ENCODE data around the gene PAWR. TPM values are rescaled to one million over a fixed set of nuclear protein-coding genes. Genes with fewer than 3 reads are reported as not detected.

The PAWR gene
- total and polyA plus RNA-seq, 2 donors (not counting 3 experiments of a cell fraction or from before 2014, with no cell fraction given): 18.3 to 154 TPM

DNA sequence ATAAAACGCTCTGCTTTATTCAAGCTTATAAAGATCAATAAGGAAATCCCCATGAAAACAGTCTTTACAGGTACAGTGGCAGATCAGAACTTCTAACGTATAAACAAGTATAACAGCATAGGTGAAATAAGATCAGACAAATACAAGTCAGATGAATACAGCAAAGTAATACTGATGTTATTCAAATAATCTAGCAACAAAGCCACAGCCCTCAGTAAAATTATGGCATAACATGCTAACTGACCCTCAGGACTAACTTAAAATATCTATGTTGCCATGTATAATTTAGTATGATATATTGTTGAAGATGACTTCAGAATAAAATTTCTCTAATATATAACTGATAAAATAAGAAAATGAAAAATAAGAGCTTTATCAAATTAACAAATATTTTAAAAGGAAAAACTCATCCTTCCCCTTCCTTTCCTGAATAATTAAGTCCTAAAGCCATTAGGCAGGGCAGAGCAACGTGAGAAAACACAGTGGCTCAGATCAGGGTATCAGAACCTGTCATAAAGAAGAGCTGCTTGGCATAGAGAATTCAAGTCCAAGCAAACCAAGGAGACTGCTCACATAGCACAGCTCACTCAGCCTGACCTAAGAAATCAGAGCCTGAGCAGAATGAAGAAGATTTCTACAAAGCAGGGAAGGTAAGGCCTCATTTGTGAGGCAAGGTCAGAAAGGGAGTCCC lies 70.7 kb downstream of the PAWR start:
- BruUV-seq (replicated peaks): no TSS peak
- H3K9me3 ChIP-seq (replicated peaks; ENCODE audit: control insufficient read depth, insufficient read depth, low read length): no peaks in the 10 kb centered on the region
- FAIRE-seq (no peak), DNase-seq (ENCODE audit: low read depth, low spot score) (no peak)
- no peaks in the 10 kb centered on the region for H3K4me1 ChIP-seq (ENCODE audit: control insufficient read depth, extremely low read depth, insufficient read depth, low read length)
- H3K27me3 ChIP-seq (ENCODE audit: control insufficient read depth in 2 of 2, insufficient read depth in 2 of 2, low read length in 2 of 2): no peaks in the 10 kb centered on the region
- no peak overlapping the region for H2AFZ ChIP-seq (ENCODE audit: low read depth, low read length)
- peaks cover 80% of the 10 kb centered on the region for H3K79me2 ChIP-seq (ENCODE audit: control insufficient read depth, insufficient read depth, low read length)
- intact Hi-C loops (cut with micrococcal nuclease): loop anchor here (5.0 kb wide), 1 partner anchor 53 kb away; no protein-coding TSS in a partner anchor
- TF ChIP-seq POLR2A (IDR thresholded peaks at IDR 0.05; ENCODE audit: low read depth, low read length): no peak
- TF ChIP-seq JUN (IDR thresholded peaks at IDR 0.05; ENCODE audit: borderline replicate concordance, insufficient read depth, insufficient read length, low read depth): no peak
- TF ChIP-seq, protein P1, sequence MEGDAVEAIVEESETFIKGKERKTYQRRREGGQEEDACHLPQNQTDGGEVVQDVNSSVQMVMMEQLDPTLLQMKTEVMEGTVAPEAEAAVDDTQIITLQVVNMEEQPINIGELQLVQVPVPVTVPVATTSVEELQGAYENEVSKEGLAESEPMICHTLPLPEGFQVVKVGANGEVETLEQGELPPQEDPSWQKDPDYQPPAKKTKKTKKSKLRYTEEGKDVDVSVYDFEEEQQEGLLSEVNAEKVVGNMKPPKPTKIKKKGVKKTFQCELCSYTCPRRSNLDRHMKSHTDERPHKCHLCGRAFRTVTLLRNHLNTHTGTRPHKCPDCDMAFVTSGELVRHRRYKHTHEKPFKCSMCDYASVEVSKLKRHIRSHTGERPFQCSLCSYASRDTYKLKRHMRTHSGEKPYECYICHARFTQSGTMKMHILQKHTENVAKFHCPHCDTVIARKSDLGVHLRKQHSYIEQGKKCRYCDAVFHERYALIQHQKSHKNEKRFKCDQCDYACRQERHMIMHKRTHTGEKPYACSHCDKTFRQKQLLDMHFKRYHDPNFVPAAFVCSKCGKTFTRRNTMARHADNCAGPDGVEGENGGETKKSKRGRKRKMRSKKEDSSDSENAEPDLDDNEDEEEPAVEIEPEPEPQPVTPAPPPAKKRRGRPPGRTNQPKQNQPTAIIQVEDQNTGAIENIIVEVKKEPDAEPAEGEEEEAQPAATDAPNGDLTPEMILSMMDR (IDR thresholded peaks at IDR 0.05; ENCODE audit: extremely low read depth in 1 of 2, insufficient read depth in 1 of 2, low read depth in 1 of 2, low read length in 2 of 2): no peak
- no peak for TF ChIP-seq GATA2 (IDR thresholded peaks at IDR 0.05; ENCODE audit: insufficient read depth, insufficient read length, low read depth, low read length)
- TF ChIP-seq POLR2AphosphoS5 (IDR thresholded peaks at IDR 0.05; ENCODE audit: insufficient read depth, low read depth, low read length): no peak
- TF ChIP-seq EZH2 (IDR thresholded peaks at IDR 0.05; ENCODE audit: borderline replicate concordance, low read depth, low read length, severe bottlenecking): no peak
- no peak for TF ChIP-seq MYC (IDR thresholded peaks at IDR 0.05; ENCODE audit: low read depth, low read length)
- TF ChIP-seq FOS (IDR thresholded peaks at IDR 0.05; ENCODE audit: borderline replicate concordance, insufficient read depth, low read length): no peak
- TF ChIP-seq, protein P2, sequence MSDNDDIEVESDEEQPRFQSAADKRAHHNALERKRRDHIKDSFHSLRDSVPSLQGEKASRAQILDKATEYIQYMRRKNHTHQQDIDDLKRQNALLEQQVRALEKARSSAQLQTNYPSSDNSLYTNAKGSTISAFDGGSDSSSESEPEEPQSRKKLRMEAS (IDR thresholded peaks at IDR 0.05; ENCODE audit: insufficient read depth, insufficient read length): no peak
- no peak overlapping the region for H3K4me2 ChIP-seq (ENCODE audit: insufficient read depth, low read length)
- H3K36me3 ChIP-seq (ENCODE audit: control insufficient read depth in 2 of 2, extremely low read depth in 1 of 2, insufficient read depth in 2 of 2, low read length in 2 of 2): peaks cover 10 to 12% of the 10 kb centered on the region in 2 experiments
- no peaks in the 10 kb centered on the region for H4K20me1 ChIP-seq (replicated peaks; ENCODE audit: control insufficient read depth, extremely low read depth, insufficient read depth, low read length)
- no peaks in the 10 kb centered on the region for H3K9me1 ChIP-seq (replicated peaks; ENCODE audit: control insufficient read depth, extremely low read depth, insufficient read depth, low read length)
- CTCF ChIA-PET: interaction anchor here (1.2 kb wide), 1 partner anchor 21 kb away, joined by 3 read pairs; no protein-coding TSS in a partner anchor
- dilution Hi-C loops (cut with MboI; ENCODE audit: extremely low pct_ligation_motif_present, low sequenced_read_pairs): no loop called here
- no peak overlapping the region for H3K9ac ChIP-seq (replicated peaks; ENCODE audit: extremely low read depth, insufficient read depth, low read length)
- POLR2A ChIA-PET: no interaction called here
- H3K4me3 ChIP-seq (replicated peaks in 1 of 3; ENCODE audit: insufficient read depth in 1 of 3, low read depth in 1 of 3, low read length in 3 of 3): no peak overlapping the region
- no peak overlapping the region for H3K27ac ChIP-seq (ENCODE audit: insufficient read depth, low read depth, low read length)

Data from endothelial cell of umbilical vein (primary cell).